IPS DF 4.7 (cell line): Measurements from ENCODE around the gene NOS1.
"Not testable (repeated sequence)": the region's sequence is repeated elsewhere in the genome, so short reads cannot be mapped to it uniquely, and the experiment has no call there.

Experiments
- DNase-seq: peaks from one replicate; pipeline ENCODE4 v3.0.0-alpha.2; 2013; ENCODE audit warnings: low spot score; ENCODE audit errors: extremely low read depth

NOS1 gene

GRCh38 chr12:117361347-117361751 lies at the start of gene NOS1:
NOS1 (minus strand) TSS chr12:117361626; CDS start chr12:117331069, 30,557 bp downstream.
- no peak for DNase-seq

- no peak for DNase-seq
Measured at GRCh38 chr12:117409286-117409685, 47.9 kb upstream of the NOS1 start.

- DNase-seq = peak; percentile 41
Measured at GRCh38 chr12:117408161-117408791, 46.9 kb upstream of the NOS1 start.

- no peak for DNase-seq
Measured at GRCh38 chr12:117404940-117405339, 43.5 kb upstream of the NOS1 start.

GRCh38 chr12:117404203-117404853 lies 42.9 kb upstream of the NOS1 start:
- DNase-seq = no peak

GRCh38 chr12:117403586-117404139 lies 42.2 kb upstream of the NOS1 start:
- DNase-seq = no peak

GRCh38 chr12:117402363-117402762 lies 40.9 kb upstream of the NOS1 start:
- no peak for DNase-seq

- DNase-seq = no peak
Measured at GRCh38 chr12:117400912-117401311, 39.5 kb upstream of the NOS1 start.

- not testable (repeated sequence) for DNase-seq
Measured at GRCh38 chr12:117398482-117398881, 37.1 kb upstream of the NOS1 start.

GRCh38 chr12:117395766-117396165 lies 34.3 kb upstream of the NOS1 start:
- DNase-seq = no peak

GRCh38 chr12:117394491-117394890 lies 33.1 kb upstream of the NOS1 start:
- DNase-seq = no peak

- DNase-seq = no peak
Measured at GRCh38 chr12:117393656-117394055, 32.2 kb upstream of the NOS1 start.

GRCh38 chr12:117390866-117391265 lies 29.4 kb upstream of the NOS1 start:
- no peak for DNase-seq

GRCh38 chr12:117388951-117389446 lies 27.6 kb upstream of the NOS1 start:
- DNase-seq = no peak

GRCh38 chr12:117387832-117388231 lies 26.4 kb upstream of the NOS1 start:
- DNase-seq = no peak

GRCh38 chr12:117384735-117385134 lies 23.3 kb upstream of the NOS1 start:
- DNase-seq = no peak

GRCh38 chr12:117380083-117380482 lies 18.7 kb upstream of the NOS1 start:
- no peak for DNase-seq

- no peak for DNase-seq
Measured at GRCh38 chr12:117377758-117378157, 16.3 kb upstream of the NOS1 start.

- no peak for DNase-seq
Measured at GRCh38 chr12:117370588-117370987, 9.2 kb upstream of the NOS1 start.

- DNase-seq = not testable (repeated sequence)
Measured at GRCh38 chr12:117370000-117370399, 8.6 kb upstream of the NOS1 start.

GRCh38 chr12:117367006-117367638 lies 5.7 kb upstream of the NOS1 start:
- peak; percentile 92 for DNase-seq

- no peak for DNase-seq
Measured at GRCh38 chr12:117365049-117365616, 3.7 kb upstream of the NOS1 start.
